Fibroblast of gingiva (primary cell): ENCODE results near the gene SALL4.
"Not testable (repeated sequence)": the region's sequence is repeated elsewhere in the genome, so short reads cannot be mapped to it uniquely, and the experiment has no call there.

Experiments used
- DNase-seq: peaks from one replicate; pipeline ENCODE4 v3.0.0-alpha.2; 2011; ENCODE audit warnings: low read depth

The SALL4 gene

DNA sequence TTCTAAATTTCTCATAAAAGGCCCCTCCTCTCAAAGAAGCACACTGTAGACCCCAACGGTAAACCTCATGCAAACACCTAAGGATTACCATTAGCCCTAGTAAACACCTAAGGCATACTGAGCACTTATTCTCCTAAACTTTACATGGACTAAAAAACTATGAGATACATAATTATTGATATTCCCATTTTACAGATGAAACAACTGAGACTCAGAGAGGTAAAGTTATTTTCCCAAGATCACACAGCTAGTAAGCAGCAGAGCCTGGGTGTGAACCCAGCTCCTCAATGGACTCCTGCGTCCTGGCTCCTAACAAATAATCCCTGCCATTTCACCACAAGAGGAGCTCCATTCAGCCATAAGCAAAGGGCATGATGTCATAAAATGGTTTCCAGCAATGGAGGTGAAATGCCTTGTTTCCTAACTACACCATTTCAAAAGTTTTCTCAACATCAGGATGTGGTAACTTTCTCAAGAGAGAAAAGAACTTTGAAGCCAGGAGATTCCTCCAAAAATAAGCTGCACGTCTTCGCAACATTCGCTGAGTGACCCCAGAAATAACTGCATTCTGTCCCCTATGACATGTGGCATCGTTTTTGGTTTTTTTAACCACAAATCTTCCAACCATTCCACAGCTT lies 38.2 kb downstream of the SALL4 start:
- DNase-seq, result peak; percentile 78

DNA sequence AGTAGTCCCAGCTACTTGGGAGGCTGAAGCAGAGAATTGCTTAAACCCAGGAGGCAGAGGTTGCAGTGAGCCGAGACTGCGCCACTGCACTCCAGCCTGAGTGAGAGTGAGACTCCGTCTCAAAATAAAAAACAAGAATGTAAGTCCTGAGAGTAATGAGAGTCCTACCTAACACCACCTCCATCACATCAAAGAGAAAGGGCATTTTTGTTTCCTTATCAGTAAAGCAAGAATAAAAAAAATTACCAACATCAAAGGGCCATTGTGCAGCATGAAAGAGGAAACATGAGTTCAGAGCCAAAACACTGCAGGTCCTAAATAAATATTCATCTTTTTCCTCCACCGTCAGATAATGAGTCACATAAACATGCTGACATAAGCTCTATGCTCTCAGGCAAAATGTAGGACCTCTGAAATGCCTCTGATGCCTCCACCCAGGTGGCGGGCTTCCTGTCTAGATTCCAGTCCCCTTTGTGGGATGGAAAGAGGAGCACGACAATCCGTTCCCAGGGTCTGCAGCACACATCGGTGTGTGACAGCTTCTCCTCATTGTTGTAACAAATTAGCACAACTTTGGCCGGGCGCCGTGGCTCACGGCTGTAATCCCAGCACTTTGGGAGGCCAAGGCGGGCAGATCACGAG lies 41.3 kb downstream of the SALL4 start:
- no peak for DNase-seq

- DNase-seq, result no peak
These were observed 42.4 kb downstream of the SALL4 start for GRCh38 chr20:51759769-51760510.

- peak; percentile 89 for DNase-seq
These were observed 43.3 kb downstream of the SALL4 start for GRCh38 chr20:51758978-51759544.

DNA sequence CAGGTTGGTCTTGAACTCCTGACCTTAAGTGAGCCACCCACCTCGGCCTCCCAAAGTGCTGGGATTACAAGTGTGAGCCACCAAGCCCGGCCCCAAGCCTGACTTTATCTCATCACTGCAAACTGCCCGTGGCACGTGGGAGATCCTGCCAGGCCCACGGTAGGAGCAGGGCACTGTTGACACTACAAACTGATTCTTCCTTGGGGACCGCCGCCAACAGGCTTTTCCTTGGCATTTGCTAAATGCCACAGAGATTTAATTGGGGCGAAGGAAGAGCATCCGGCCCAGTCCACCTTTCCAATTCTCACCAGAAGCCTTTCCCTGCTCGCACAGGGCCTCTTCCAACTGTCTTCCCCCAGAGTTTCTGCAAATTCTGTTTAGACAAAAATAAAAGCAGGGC lies 45.1 kb downstream of the SALL4 start:
- DNase-seq, result no peak

DNA sequence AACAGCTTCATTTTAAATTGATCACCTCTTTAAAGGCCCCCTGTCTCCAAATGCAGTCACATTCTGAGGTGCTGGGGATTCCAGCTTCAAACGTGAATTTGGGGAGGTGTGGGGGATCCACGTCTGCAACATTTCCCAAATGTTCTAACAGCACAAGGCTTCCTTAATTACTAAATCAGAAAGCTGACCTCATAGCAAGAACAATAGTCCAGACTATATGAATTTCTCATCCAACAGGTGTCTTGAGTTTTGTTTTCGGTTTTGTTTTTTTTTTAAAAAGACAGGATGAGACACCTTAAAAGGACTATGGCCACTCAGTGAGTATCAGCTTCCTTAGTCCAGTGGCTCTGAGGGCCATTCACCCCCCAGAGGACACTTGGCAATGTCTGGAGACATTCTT lies 45.7 kb downstream of the SALL4 start:
- DNase-seq, result no peak

- not testable (repeated sequence) for DNase-seq
These were observed 49.1 kb downstream of the SALL4 start for GRCh38 chr20:51753220-51753619.

GRCh38 chr20:51752343-51752951 lies 49.9 kb downstream of the SALL4 start:
- DNase-seq, result peak; percentile 86

- no peak for DNase-seq
These were observed 51.4 kb downstream of the SALL4 start for GRCh38 chr20:51750770-51751388.

DNA sequence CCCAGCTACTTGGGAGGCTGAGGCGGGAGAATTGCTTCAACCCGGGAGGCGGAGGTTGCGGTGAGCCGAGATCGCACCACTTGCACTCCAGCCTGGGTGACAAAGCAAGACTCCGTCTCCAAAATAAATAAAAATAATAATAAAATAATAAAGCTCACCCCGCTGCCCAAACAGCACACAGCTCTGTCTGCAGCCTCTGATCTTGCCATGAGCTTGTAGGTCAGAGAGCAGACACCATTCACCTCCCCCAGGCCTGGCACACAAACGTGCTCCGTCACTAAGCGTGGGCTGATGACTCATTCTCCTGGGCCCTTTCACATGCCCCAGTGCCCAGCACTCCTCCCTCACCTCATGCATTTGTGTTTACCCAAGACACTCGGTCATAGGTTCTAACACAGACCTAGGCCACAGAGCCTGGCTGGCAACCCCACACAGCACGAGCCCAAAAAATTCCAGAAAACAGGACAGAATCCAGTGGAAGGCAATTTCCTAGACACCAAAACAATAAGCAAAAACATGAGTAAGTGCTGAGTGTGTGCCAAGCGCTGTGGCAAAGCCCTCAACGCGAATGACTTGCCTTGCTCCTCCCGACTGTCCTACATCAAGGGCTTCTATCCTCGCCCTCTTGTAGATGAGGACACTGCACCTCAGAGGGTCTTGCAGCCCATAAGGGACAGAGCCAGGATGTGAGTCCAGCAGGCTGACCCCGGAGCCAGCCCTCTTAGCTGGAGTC lies 52.1 kb downstream of the SALL4 start:
- peak; percentile 98 for DNase-seq

DNA sequence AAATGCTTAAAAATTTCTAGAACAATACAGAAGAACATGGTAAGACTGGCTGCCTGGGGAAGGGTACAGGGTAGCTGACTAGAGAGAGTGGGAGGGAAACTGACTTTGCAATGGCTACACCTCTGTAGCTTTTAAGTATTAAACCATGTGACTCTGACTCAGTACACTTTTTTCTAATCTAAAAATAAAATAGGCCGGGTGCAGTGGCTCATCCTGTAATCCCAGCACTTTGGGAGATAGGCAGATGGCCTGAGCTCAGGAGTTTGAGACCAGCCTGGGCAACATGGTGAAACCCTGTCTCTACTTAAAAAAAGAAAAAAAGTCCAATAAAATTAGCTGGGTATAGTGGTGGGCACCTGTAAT lies 52.7 kb downstream of the SALL4 start:
- peak; percentile 41 for DNase-seq

DNA sequence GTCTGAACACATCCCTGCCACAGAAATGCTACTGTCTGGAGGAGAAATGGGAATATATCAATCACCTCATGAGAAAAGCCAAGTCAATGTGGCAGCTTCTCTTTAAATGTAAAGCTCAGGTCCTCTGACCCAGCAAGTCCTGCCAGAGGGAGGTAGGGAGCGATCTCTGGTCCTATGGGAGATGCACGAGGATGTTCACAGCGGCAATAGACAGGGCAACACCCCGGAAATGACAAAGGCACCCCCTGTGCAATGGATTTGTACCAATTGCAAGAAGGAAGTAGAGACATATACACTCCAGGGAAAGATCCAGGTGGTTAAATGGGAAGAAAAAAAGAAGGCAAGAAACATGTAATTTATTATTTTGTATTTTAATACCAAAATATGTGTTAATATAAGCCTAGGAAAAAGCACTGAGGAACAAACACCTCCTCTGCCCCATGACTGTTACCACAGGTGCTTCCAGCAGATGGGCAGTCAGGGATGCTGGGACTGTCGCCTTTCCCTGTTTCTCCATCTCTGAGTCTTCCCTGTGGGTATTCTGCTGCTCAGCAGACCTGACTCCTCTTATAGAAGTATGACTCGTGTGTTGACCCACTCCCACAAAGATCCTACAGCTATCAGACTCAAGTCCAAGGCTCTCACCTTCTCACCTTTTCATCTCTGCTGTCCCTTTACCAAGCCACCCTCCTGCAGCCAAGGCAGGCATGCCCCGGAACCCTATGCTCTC lies 55.0 kb downstream of the SALL4 start:
- no peak for DNase-seq

DNA sequence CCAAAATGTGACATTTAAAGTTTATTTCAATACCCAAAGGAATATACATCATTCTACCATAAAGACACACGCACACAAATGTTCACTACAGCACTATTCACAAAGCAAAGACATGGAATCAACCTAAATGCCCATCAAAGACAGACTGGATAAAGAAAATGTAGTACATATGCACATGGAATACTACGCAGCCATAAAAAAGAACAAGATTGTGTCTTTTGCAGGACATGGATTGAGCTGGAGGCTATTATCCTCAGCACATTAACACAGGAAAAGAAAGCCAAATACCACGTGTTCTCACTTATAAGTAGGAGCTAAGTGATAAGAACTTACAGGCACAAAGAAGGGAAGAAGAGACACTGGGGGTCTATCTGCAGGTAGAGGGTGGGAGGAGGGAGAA lies 56.5 kb downstream of the SALL4 start:
- DNase-seq, result no peak

GRCh38 chr20:51740838-51741237 lies 61.5 kb downstream of the SALL4 start:
- DNase-seq, result no peak

DNA sequence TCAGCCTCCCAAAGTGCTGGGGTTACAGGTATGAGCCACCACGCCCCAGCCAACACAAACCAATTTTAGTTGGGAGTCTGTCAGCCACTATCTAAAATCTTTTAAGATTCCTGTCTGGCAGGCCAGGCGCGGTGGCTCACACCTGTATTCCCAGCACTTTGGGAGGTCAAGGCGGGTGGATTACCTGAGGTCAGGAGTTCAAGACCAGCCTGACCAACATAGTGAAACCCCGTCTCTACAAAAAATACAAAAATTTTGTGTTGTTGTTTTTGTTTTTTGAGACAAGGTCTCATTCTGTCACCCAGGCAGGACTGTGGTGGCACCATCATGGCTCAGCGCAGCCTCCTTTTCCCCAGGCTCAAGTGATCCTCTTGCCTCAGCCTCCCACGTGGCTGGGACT lies 62.0 kb downstream of the SALL4 start:
- not testable (repeated sequence) for DNase-seq

GRCh38 chr20:51739722-51740249 lies 62.5 kb downstream of the SALL4 start:
- DNase-seq, result no peak

- DNase-seq, result no peak
These were observed 63.4 kb downstream of the SALL4 start for GRCh38 chr20:51738877-51739447.

DNA sequence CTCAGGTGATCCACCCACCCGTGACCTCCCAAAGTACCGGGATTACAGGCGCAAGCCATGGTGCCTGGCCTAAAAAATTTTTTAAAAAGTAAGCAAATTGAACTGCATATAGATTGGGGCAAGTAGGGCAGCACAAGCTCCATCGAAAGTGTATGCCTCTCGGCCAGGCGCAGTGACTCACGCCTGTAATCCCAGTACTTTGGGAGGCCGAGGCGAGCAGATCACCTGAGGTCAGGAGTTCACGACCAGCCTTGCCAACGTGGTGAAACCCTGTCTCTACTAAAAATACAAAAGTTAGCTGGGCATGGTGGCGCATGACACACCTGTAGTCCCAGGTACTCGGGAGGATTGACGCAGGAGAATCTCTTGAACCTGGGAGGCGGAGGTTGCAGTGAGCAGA lies 64.1 kb downstream of the SALL4 start:
- DNase-seq, result not testable (repeated sequence)

DNA sequence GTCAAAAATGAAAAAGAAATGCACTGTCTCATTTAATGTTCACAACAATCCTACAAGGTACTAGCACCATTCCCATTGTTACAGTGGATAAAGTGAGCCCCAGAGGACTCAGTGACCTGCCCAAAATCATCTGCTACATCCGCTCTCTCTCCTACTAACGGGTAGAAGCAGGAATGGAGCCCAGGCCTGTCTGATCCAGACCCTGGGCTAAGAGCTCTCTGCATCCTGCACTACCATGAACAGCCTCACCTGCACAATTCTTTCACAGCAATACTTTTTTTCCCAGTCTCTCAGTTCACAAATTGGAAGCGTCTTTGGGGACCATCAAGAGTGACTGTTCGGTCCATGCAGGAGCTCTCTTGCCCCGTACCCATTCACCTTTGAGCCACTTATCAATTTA lies 65.4 kb downstream of the SALL4 start:
- DNase-seq, result no peak
